ENCODE results near the gene HOOK2. TPM values are rescaled to one million over a fixed set of nuclear protein-coding genes. Genes with fewer than 3 reads are reported as not detected.

HOOK2 gene
- total and polyA plus RNA-seq, 9 of the 15 experiments (the other 6 are each of a cell fraction or from before 2014, with no cell fraction given), result 1.3 to 17.2 (median 9.9) TPM

- no peak for TF ChIP-seq THRAP3 (IDR thresholded peaks at IDR 0.05; ENCODE audit: borderline replicate concordance)
- TF ChIP-seq SRSF9 (IDR thresholded peaks at IDR 0.05; ENCODE audit: borderline replicate concordance, low read depth, low read length), result no peak
- TF ChIP-seq CC2D1A (IDR thresholded peaks at IDR 0.05), result no peak
- TF ChIP-seq PATZ1 (CRISPR knock-in tag; IDR thresholded peaks at IDR 0.05; ENCODE audit: borderline replicate concordance), result no peak
- TF ChIP-seq SIN3B (IDR thresholded peaks at IDR 0.05; ENCODE audit: low read depth), result no peak
- no peak for TF ChIP-seq POLR3A (IDR thresholded peaks at IDR 0.05; ENCODE audit: borderline replicate concordance, extremely low read depth, insufficient read depth, insufficient read length)
- no peak for TF ChIP-seq TFAP4 (CRISPR knock-in tag; IDR thresholded peaks at IDR 0.05; ENCODE audit: borderline replicate concordance)
- TF ChIP-seq NR2C1 (IDR thresholded peaks at IDR 0.05), result peak; percentile 28; the same call in 1 of the 2 replicates
- TF ChIP-seq NR2C1 (tag; IDR thresholded peaks at IDR 0.05), result no peak
- no peak for TF ChIP-seq POLR3G (IDR thresholded peaks at IDR 0.05; ENCODE audit: extremely low read depth, insufficient read length, insufficient replicate concordance)
- TF ChIP-seq GMEB1 (CRISPR knock-in tag; IDR thresholded peaks at IDR 0.05), result no peak
- TF ChIP-seq ZNF57 (CRISPR knock-in tag; IDR thresholded peaks at IDR 0.05), result no peak
- TF ChIP-seq POLR2AphosphoS5 (IDR thresholded peaks at IDR 0.05; ENCODE audit: control insufficient read depth, insufficient read depth, low read depth, low read length), result 0 out of 2 replicates have a peak, but pooled peaks have one; percentile 12
- TF ChIP-seq ZNF507 (tag; conservative IDR thresholded peaks at IDR 0.05), result no peak
- no peak; the same call in 1 of the 2 replicates for TF ChIP-seq CREM (IDR thresholded peaks at IDR 0.05; ENCODE audit: low read depth)
- no peak for TF ChIP-seq HBP1 (CRISPR knock-in tag; IDR thresholded peaks at IDR 0.05)
- TF ChIP-seq RBM34 (IDR thresholded peaks at IDR 0.05; ENCODE audit: borderline replicate concordance, insufficient read depth, low read length), result no peak
- no peak for TF ChIP-seq HES1 (IDR thresholded peaks at IDR 0.05; ENCODE audit: low read depth)
Observed at GRCh38 chr19:12733369-12734214, 41.8 kb downstream of the HOOK2 start (continued).
